PC-3 (cell line): Measurements from ENCODE around the gene B3GNT4.

Experiments
- CTCF ChIP-seq: fragments of 300-600 bp; sonication (generic); conservative IDR thresholded peaks from 2 replicates; pipeline ENCODE4 v1.5.1; 2017; ENCODE audit warnings: antibody characterized with exemption, low read depth, mild to moderate bottlenecking, low read length
- EZH2 ChIP-seq: fragments of 300-600 bp; sonication (generic); IDR thresholded peaks from one replicate; pipeline ENCODE4 v1.6.1; 2017; ENCODE audit warnings: antibody characterized with exemption, mild to moderate bottlenecking, low read length; ENCODE audit not compliant: unreplicated experiment
- EZH2phosphoT487 ChIP-seq: fragments of 300-600 bp; sonication (generic); IDR thresholded peaks from 2 replicates; pipeline ENCODE4 v1.6.1; 2018; ENCODE audit warnings: mild to moderate bottlenecking, antibody characterized with exemption, low read length, borderline replicate concordance

DNA sequence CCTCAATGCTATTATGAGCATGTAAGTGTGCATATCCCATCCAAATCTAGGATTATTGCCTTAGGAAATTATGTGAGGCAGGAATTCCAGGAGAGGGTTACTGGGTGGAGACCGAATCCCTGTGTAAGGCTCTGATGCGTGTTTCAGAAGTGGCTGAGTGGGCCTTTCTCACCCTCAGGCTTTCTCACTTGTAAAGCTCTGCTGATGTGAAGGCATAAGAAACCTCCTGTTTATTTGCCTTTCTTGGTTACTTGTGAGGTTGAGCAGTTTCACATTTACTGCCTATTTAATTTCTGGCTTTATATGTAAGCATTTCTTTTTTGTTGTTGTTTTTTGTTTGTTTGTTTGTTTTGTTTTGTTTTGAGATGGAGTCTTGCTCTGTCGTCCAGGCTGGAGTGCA, 40.5 kb upstream of the B3GNT4 start:
- TF ChIP-seq CTCF, result no peak
- TF ChIP-seq EZH2, result no peak
- no peak for TF ChIP-seq EZH2phosphoT487
